Effector memory CD4-positive, alpha-beta T cell (primary cell): ENCODE measurements around the gene RHOF.

Experiments used
- DNase-seq, 3 donors: peaks; one replicate each; pipeline ENCODE4 v3.0.0-alpha.2; 2020
- H3K27ac ChIP-seq: 2 replicates; pipeline ENCODE4 v1.7.0; 2013; ENCODE audit warnings: mild to moderate bottlenecking, low read length, moderate library complexity; ENCODE audit not compliant: insufficient read depth, poor library complexity, severe bottlenecking
- H3K27me3 ChIP-seq: replicated peaks from 2 replicates; pipeline ENCODE4 v1.7.0; 2013; ENCODE audit warnings: mild to moderate bottlenecking, low read length; ENCODE audit not compliant: insufficient read depth, control insufficient read depth, poor library complexity, severe bottlenecking
- H3K36me3 ChIP-seq: 2 replicates; pipeline ENCODE4 v1.7.0; 2013; ENCODE audit warnings: mild to moderate bottlenecking, low read length, moderate library complexity; ENCODE audit not compliant: control insufficient read depth, insufficient read depth
- H3K4me1 ChIP-seq: 2 replicates; pipeline ENCODE4 v1.7.0; 2013; ENCODE audit warnings: low read length, mild to moderate bottlenecking; ENCODE audit not compliant: control insufficient read depth, insufficient read depth, poor library complexity, severe bottlenecking
- H3K4me3 ChIP-seq: 2 replicates; pipeline ENCODE4 v1.7.0; 2013; ENCODE audit warnings: low read length, low read depth, mild to moderate bottlenecking; ENCODE audit not compliant: insufficient read depth, poor library complexity, severe bottlenecking
- H3K9me3 ChIP-seq: 2 replicates; pipeline ENCODE4 v1.7.0; 2013; ENCODE audit warnings: mild to moderate bottlenecking, low read length, moderate library complexity; ENCODE audit not compliant: control insufficient read depth

RHOF gene

DNA sequence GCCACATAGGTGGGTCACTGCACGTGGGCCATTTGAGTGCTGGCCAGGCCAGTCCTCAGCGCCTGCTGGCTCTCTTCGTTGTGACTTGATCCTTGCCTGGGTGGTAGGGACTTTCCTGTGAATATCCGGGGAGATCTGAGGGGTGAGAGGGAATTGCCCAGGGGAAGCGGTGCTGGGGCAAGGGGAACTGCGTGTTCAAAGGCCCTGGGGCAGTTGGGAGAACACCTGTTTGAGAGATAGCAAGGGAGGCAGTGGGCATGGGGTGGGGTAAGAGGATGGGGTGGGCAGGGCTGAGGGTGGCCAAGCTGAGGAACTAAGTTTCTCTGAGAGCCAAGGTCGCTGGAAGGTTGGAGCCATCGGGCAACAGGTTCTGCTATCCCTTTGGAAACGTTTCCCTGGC is 35.3 kb upstream of the RHOF start:
- no peaks in the 10 kb centered on the region for H3K4me1 ChIP-seq
- H3K9me3 ChIP-seq, result no peaks in the 10 kb centered on the region
- no peak for DNase-seq
- H3K27me3 ChIP-seq, result no peaks in the 10 kb centered on the region
- no peak overlapping the region for H3K27ac ChIP-seq
- H3K4me3 ChIP-seq, result no peak overlapping the region
- H3K36me3 ChIP-seq, result peaks cover 65% of the 10 kb centered on the region

DNA sequence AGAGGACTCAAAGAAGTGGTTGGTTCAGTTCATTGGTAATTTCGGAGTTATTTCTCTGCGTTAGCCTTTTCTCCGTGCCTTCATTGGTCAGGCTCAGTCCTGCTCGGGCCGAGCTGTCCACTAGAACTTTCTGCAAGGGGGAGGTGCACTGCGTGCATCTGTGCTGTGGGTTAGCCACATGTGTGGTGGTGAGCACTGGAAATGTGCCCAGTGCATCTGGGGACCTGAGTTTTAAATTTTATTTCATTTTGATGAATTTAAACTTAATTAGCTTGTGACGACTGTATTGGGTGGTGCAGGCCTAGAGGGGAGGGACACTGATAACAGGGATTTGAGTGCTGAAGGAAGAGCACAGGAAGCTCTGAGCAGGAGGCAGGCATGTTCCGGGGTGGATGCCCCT is 34.8 kb upstream of the RHOF start:
- no peaks in the 10 kb centered on the region for H3K9me3 ChIP-seq
- H3K27ac ChIP-seq, result no peak overlapping the region
- H3K4me1 ChIP-seq, result no peaks in the 10 kb centered on the region
- H3K36me3 ChIP-seq, result peaks cover 70% of the 10 kb centered on the region
- no peak for DNase-seq
- H3K27me3 ChIP-seq, result no peaks in the 10 kb centered on the region
- H3K4me3 ChIP-seq, result no peak overlapping the region

DNA sequence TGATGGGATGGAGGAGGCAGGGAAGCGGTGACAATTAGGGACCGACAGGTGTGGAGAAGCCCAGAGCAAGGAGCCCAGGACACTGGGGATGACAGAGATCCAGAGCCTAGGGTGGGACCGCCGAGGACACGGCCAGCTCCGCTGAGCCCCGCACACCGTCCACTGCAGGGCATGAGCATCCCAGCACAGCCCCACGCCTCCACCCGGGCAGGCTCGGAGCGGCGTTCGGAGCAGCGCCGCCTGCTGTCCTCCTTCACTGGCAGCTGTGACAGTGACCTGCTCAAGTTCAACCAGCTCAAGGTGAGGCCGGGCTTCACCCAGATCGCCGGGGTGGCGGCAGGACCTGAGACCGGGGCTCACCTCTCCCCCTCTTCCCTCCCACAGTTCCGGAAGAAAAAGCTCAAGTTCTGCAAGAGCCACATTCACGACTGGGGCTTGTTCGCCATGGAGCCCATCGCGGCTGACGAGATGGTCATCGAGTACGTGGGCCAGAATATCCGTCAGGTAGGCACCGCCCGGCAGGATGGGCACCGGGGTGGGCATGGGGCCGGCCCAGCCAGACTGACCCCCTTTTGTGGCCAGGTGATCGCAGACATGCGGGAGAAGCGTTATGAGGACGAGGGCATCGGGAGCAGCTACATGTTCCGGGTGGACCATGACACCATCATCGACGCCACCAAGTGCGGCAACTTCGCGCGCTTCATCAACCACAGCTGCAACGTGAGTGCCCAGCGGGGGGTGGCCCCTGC is 34.0 kb upstream of the RHOF start:
- Histone ChIP-seq H3K27ac (no peak overlapping the region), H3K27me3 (no peaks in the 10 kb centered on the region), H3K9me3 (no peaks in the 10 kb centered on the region), H3K4me1 (no peaks in the 10 kb centered on the region), H3K36me3 (peaks cover 75% of the 10 kb centered on the region), H3K4me3 (no peak overlapping the region)
- DNase-seq, result no peak

DNA sequence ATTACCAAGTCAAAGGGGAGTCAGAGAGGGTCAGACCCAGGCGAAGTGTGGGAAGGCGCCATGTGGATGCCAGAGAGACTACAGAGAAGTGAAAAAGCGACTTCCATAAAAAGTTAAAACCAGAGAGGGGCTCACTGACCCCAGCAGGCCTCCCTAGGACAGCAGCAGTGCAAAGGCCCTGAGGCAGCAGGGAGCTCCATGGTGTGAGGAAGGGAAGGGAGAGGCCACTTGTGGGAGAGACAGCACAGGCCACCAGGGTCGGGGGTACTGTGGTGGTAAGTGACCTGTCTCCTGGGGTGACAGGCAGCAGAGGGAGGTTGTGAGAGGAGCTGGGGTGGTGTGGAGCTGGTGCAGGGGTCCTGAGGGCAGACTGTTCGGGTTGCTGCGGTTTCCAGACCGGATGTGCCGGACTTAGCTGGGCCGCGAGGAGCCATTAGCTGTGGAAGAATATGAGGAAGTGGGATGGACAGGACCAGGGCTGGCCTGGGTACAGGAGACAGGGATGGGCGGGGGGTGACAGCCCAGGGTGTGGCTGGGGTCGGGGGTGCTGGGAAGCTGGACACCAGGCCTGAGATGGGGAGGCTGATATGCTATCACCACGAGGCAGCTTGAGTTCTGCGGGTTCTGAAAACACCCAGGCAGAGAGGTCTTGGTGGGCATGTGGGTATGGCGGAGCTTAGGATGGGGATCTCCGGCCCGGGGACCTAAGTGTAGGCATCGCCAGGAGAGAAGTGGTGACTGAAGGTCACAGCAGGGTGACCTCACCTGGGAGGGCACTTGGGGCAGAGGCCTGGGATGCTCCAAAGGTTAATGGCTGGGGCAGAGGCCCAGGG is 33.0 kb upstream of the RHOF start:
- peaks cover 78% of the 10 kb centered on the region for H3K36me3 ChIP-seq
- DNase-seq, result no peak
- no peaks in the 10 kb centered on the region for H3K4me1 ChIP-seq
- no peaks in the 10 kb centered on the region for H3K27me3 ChIP-seq
- H3K27ac ChIP-seq, result no peak overlapping the region
- H3K9me3 ChIP-seq, result no peaks in the 10 kb centered on the region
- H3K4me3 ChIP-seq, result no peak overlapping the region

DNA sequence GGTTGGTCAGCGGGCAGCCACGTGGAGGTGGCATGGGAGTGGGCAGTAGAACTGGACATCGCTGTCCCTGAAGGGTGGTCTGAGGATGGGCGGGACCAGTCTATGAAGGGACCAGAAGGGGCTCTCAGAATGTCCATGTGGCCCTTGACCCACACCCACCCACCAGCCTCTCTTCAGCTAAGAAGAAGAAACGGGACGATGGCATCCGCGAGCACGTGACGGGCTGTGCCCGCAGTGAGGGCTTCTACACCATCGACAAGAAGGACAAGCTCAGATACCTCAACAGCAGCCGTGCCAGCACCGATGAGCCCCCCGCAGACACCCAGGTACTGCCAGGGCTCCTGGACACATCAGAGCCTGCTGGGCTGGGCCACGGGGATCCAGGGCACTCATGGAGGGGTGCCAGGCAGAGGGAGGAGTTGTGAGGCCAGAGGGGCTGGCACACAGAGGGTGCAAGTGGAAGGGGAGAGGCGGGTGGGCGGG is 31.6 kb upstream of the RHOF start:
- no peak overlapping the region for H3K27ac ChIP-seq
- no peak for DNase-seq
- no peaks in the 10 kb centered on the region for H3K9me3 ChIP-seq
- H3K27me3 ChIP-seq, result no peaks in the 10 kb centered on the region
- peaks cover 77% of the 10 kb centered on the region for H3K36me3 ChIP-seq
- no peak overlapping the region for H3K4me3 ChIP-seq
- no peaks in the 10 kb centered on the region for H3K4me1 ChIP-seq

DNA sequence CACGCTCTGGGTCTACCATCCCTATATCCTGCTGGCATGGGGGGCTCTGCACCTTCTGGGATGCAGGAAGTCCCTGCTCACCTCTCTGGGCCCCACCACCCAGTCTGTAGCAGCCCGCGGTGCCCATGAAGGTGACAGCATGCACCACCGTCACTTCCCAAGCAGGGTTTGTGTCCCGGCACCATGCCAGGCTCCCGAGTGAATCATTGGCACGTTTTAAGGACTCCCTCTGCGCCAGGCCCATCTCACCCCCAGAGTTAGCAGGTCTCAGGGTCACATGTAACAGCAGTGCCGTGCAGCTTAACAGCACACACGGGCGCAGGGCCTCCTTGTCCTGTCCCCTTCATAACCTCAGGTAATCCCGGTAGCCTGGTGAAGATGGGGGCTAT is 30.2 kb upstream of the RHOF start:
- H3K4me3 ChIP-seq, result no peak overlapping the region
- no peak for DNase-seq
- no peak overlapping the region for H3K27ac ChIP-seq
- no peaks in the 10 kb centered on the region for H3K4me1 ChIP-seq
- H3K27me3 ChIP-seq, result no peaks in the 10 kb centered on the region
- H3K9me3 ChIP-seq, result no peaks in the 10 kb centered on the region
- peaks cover 77% of the 10 kb centered on the region for H3K36me3 ChIP-seq

- DNase-seq, result no peak
- H3K36me3 ChIP-seq, result peaks cover 73% of the 10 kb centered on the region
Measured at GRCh38 chr12:121823101-121823726, 29.7 kb upstream of the RHOF start.

DNA sequence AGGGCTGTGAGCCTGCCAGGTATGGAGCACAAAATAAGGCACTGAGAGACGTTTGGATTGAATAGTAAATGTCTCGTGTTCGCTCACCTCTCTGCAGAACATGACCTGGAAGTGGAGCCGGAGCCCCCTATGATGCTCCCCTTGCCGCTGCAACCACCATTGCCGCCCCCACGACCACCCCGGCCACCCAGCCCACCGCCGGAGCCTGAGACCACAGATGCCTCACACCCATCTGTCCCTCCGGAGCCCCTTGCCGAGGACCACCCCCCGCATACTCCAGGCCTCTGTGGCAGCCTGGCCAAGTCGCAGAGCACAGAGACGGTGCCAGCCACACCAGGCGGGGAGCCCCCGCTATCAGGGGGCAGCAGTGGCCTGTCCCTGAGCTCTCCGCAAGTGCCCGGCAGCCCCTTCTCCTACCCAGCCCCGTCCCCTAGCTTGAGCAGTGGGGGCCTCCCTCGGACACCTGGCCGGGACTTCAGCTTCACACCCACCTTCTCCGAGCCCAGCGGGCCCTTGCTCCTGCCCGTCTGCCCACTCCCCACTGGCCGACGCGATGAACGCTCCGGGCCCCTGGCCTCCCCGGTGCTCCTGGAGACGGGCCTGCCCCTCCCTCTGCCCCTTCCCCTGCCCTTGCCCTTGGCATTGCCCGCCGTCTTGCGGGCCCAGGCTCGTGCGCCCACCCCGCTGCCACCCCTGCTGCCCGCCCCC is 29.1 kb upstream of the RHOF start:
- no peak overlapping the region for H3K27ac ChIP-seq
- H3K4me1 ChIP-seq, result no peaks in the 10 kb centered on the region
- peaks cover 73% of the 10 kb centered on the region for H3K36me3 ChIP-seq
- no peak for DNase-seq
- no peaks in the 10 kb centered on the region for H3K27me3 ChIP-seq
- H3K4me3 ChIP-seq, result no peak overlapping the region
- no peaks in the 10 kb centered on the region for H3K9me3 ChIP-seq

More at GRCh38 chr12:121823101-121823726, 29.7 kb upstream of the RHOF start:
- no peaks in the 10 kb centered on the region for H3K27me3 ChIP-seq
- H3K4me1 ChIP-seq, result no peaks in the 10 kb centered on the region
- H3K27ac ChIP-seq, result no peak overlapping the region
- H3K9me3 ChIP-seq, result no peaks in the 10 kb centered on the region
- H3K4me3 ChIP-seq, result no peak overlapping the region

DNA sequence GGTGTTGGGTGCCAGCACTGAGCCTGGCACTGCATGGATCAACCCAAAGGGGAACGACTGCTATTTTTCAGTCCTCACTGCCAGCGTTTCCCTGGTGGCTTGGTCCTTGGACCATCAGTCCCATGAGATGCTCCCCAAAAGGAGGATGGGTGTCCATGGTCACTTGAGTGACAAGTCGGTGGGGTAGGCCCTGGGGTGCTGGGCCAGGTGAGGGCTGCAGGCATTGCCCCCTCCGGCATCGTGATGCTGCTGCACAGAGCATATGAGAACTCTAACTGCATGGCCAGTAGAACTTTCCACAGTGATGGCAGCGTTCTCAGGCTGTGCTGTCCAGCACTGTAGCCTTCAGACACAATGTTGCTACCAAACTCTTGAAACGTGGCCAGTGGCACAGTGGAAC is 26.6 kb upstream of the RHOF start:
- no peak overlapping the region for H3K27ac ChIP-seq
- no peaks in the 10 kb centered on the region for H3K9me3 ChIP-seq
- no peaks in the 10 kb centered on the region for H3K4me1 ChIP-seq
- no peak for DNase-seq
- peaks cover 82% of the 10 kb centered on the region for H3K36me3 ChIP-seq
- no peak overlapping the region for H3K4me3 ChIP-seq
- H3K27me3 ChIP-seq, result no peaks in the 10 kb centered on the region
